SK-N-SH (cell line): Measurements from ENCODE around the gene NFAT5. TPM values are rescaled to one million over a fixed set of nuclear protein-coding genes. Genes with fewer than 3 reads are reported as not detected.

Experiments used
- CTCF ChIA-PET: fragments of 300-600, 350-600 bp; formaldehyde crosslinking; extraction: SDS; loops from one replicate; lab custom pipeline; 2021; lab: Yijun Ruan, JAX
- POLR2A ChIA-PET: fragments of 350-600 bp; sonication (Branson Sonifier 250); formaldehyde crosslinking; extraction: SDS; loops from one replicate; lab custom pipeline; 2020; ENCODE audit warnings: antibody characterized with exemption, inconsistent platforms; lab: Yijun Ruan, JAX
- DNase-seq: peaks from one replicate; pipeline ENCODE4 v3.0.0; 2012
- H2AFZ ChIP-seq: fragments of 200-600 bp; sonication (generic); 2 replicates; pipeline ENCODE4 v1.8.1; 2016; ENCODE audit warnings: antibody characterized with exemption, mild to moderate bottlenecking, low read depth
- H3F3A ChIP-seq: fragments of 200-600 bp; sonication (generic); replicated peaks from 2 replicates; pipeline ENCODE3; 2016; ENCODE audit warnings: antibody characterized with exemption, mild to moderate bottlenecking; ENCODE audit not compliant: insufficient read depth
- H3K27ac ChIP-seq, 2 experiments: fragments of 200-500 bp in 1 of 2; fragments of 200-600 bp in 1 of 2; sonication (Bioruptor generic) in 1 of 2; sonication (generic), shearing (Covaris generic) in 1 of 2; 2 replicates each; pipeline versions ENCODE4 v1.5.1 to v1.6.1; 2014 to 2016; ENCODE audit warnings: low read depth in 2 of 2, inconsistent platforms in 1 of 2, low read length in 1 of 2, mild to moderate bottlenecking in 1 of 2, mixed read lengths in 1 of 2
- H3K27me3 ChIP-seq: fragments of 200-600 bp; sonication (generic), shearing (Covaris generic); 2 replicates; pipeline ENCODE4 v1.6.1; 2016; ENCODE audit warnings: mixed run types; ENCODE audit not compliant: insufficient read depth
- H3K36me3 ChIP-seq, 2 experiments: fragments of 200-500 bp in 1 of 2; fragments of 200-600 bp in 1 of 2; sonication (Bioruptor generic) in 1 of 2; sonication (generic) in 1 of 2; replicated peaks in 1 of 2; 2 replicates each; pipeline versions ENCODE3 to v1.5.1; 2014 to 2016; ENCODE audit warnings: low read length in 1 of 2, mild to moderate bottlenecking in 1 of 2; ENCODE audit not compliant: insufficient read depth in 2 of 2, control insufficient read depth in 1 of 2
- H3K4me1 ChIP-seq, 2 experiments: fragments of 200-500 bp in 1 of 2; fragments of 200-600 bp in 1 of 2; sonication (Bioruptor generic) in 1 of 2; sonication (generic), shearing (Covaris generic) in 1 of 2; 2 replicates each; pipeline versions ENCODE4 v1.5.1 to v1.6.1; 2014 to 2016; ENCODE audit warnings: low read depth in 1 of 2, low read length in 1 of 2, mixed run types in 1 of 2; ENCODE audit not compliant: insufficient read depth in 2 of 2, control insufficient read depth in 1 of 2
- H3K4me2 ChIP-seq: fragments of 200-600 bp; sonication (generic), shearing (Covaris generic); 2 replicates; pipeline ENCODE4 v1.6.1; 2017; ENCODE audit warnings: mixed run types
- H3K4me3 ChIP-seq, 2 experiments: fragments of 200-500 bp in 1 of 2; fragments of 200-600 bp in 1 of 2; sonication (Bioruptor generic) in 1 of 2; sonication (generic), shearing (Covaris generic) in 1 of 2; 2 replicates each; pipeline versions ENCODE4 v1.5.1 to v1.8.1; 2014 to 2016; ENCODE audit warnings: low read depth in 2 of 2, inconsistent platforms in 1 of 2, low read length in 1 of 2, mild to moderate bottlenecking in 1 of 2, mixed read lengths in 1 of 2, moderate library complexity in 1 of 2
- H3K79me2 ChIP-seq: fragments of 200-600 bp; sonication (generic); 2 replicates; pipeline ENCODE4 v1.8.1; 2017; ENCODE audit warnings: mild to moderate bottlenecking; ENCODE audit not compliant: insufficient read depth
- H3K9ac ChIP-seq: fragments of 200-600 bp; sonication (generic); 2 replicates; pipeline ENCODE4 v1.6.1; 2017; ENCODE audit warnings: mixed run types
- H3K9me2 ChIP-seq: fragments of 200-600 bp; sonication (generic); 2 replicates; pipeline ENCODE4 v1.6.1; 2017; ENCODE audit warnings: mixed run types
- H3K9me3 ChIP-seq: fragments of 200-600 bp; sonication (generic); 2 replicates; pipeline ENCODE4 v1.6.1; 2017; ENCODE audit warnings: mixed run types, mild to moderate bottlenecking, moderate library complexity
- H4K20me1 ChIP-seq: fragments of 200-600 bp; sonication (generic); 2 replicates; pipeline ENCODE4 v1.6.1; 2017; ENCODE audit warnings: mild to moderate bottlenecking, mixed run types; ENCODE audit not compliant: insufficient read depth
- ELF1 ChIP-seq: IDR thresholded peaks from 2 replicates; pipeline ENCODE4 v1.4.0; 2012
- EP300 ChIP-seq, 2 experiments: IDR thresholded peaks; 2 replicates each; pipeline versions ENCODE4 v1.4.0 to v1.6.1; 2012; ENCODE audit warnings: borderline replicate concordance in 1 of 2, low read depth in 1 of 2, low read length in 1 of 2
- FOSL2 ChIP-seq: IDR thresholded peaks from 2 replicates; pipeline ENCODE4 v1.4.0; 2012; ENCODE audit warnings: low read depth, mild to moderate bottlenecking, moderate library complexity, borderline replicate concordance
- GABPA ChIP-seq: IDR thresholded peaks from 2 replicates; pipeline ENCODE4 v1.4.0; 2012; ENCODE audit warnings: low read depth, mild to moderate bottlenecking
- GATA2 ChIP-seq: sonication (generic); formaldehyde crosslinking; IDR thresholded peaks from 2 replicates; pipeline ENCODE4 v1.5.0; 2020; ENCODE audit warnings: mild to moderate bottlenecking, missing genetic modification reagents
- NRF1 ChIP-seq: IDR thresholded peaks from 2 replicates; pipeline ENCODE4 v1.6.1; 2012; ENCODE audit warnings: low read depth, mild to moderate bottlenecking, low read length
- PBX3 ChIP-seq: IDR thresholded peaks from 2 replicates; pipeline ENCODE4; 2012
- RAD21 ChIP-seq: IDR thresholded peaks from 2 replicates; pipeline ENCODE4 v1.6.1; 2012; ENCODE audit warnings: mild to moderate bottlenecking, low read length
- RCOR1 ChIP-seq: fragments of 150-350 bp; IDR thresholded peaks from 2 replicates; pipeline ENCODE4 v1.6.1; 2017; ENCODE audit warnings: antibody characterized with exemption, low read length
- REST ChIP-seq: IDR thresholded peaks from 2 replicates; pipeline ENCODE4 v1.6.1; 2012; ENCODE audit warnings: mild to moderate bottlenecking, low read depth, low read length, moderate library complexity
- RXRA ChIP-seq: IDR thresholded peaks from 2 replicates; pipeline ENCODE4 v1.4.0; 2012; ENCODE audit warnings: low read depth, mild to moderate bottlenecking, borderline replicate concordance
- SIN3A ChIP-seq: IDR thresholded peaks from 2 replicates; pipeline ENCODE4 v1.6.1; 2012; ENCODE audit warnings: low read depth, mild to moderate bottlenecking, low read length, moderate library complexity, borderline replicate concordance
- SMC3 ChIP-seq: IDR thresholded peaks from 2 replicates; pipeline ENCODE4 v1.6.1; 2012; ENCODE audit warnings: low read depth, low read length, improper control_type of control experiment
- TAF1 ChIP-seq: IDR thresholded peaks from 2 replicates; pipeline ENCODE4 v1.6.1; 2012; ENCODE audit warnings: low read depth, mild to moderate bottlenecking, low read length, moderate library complexity, borderline replicate concordance
- TCF12 ChIP-seq: IDR thresholded peaks from 2 replicates; pipeline ENCODE4 v1.4.0; 2012
- TEAD4 ChIP-seq: IDR thresholded peaks from 2 replicates; pipeline ENCODE4 v1.4.0; 2012; ENCODE audit warnings: mild to moderate bottlenecking, borderline replicate concordance; ENCODE audit not compliant: insufficient read depth
- USF1 ChIP-seq: IDR thresholded peaks from 2 replicates; pipeline ENCODE4 v1.4.0; 2012; ENCODE audit warnings: low read depth, borderline replicate concordance
- YY1 ChIP-seq: IDR thresholded peaks from 2 replicates; pipeline ENCODE4 v1.4.0; 2012; ENCODE audit warnings: low read depth, mild to moderate bottlenecking
- WGBS: methylation state at CpG from one replicate; pipeline ENCODE4 v1.1.6; 2017; ENCODE audit warnings: low lambda C conversion rate; 5-methylcytosine and 5-hydroxymethylcytosine counted together
- polyA plus RNA-seq, 3 experiments: library from polyadenylated mRNA; depleted of rRNA; stranded (reverse); fragments of >200 nt; gene quantifications; 2 replicates each; pipeline ENCODE4 v1.2.3, GENCODE V29; 2012
- TF ChIP-seq, protein P1 (sequence below): fragments of 200-600 bp; sonication (generic); IDR thresholded peaks from 2 replicates; pipeline ENCODE4 v1.6.1; 2017; ENCODE audit warnings: antibody characterized with exemption, mild to moderate bottlenecking, moderate library complexity
- TF ChIP-seq, protein P2 (sequence below): fragments of 150-350 bp; IDR thresholded peaks from 2 replicates; pipeline ENCODE4 v1.6.1; 2017; ENCODE audit warnings: antibody characterized with exemption, low read length, low read depth, borderline replicate concordance

NFAT5 gene
- polyA plus RNA-seq, 1 of the 3 experiments (the other 2 are of a cell fraction): 7.2 TPM

DNA sequence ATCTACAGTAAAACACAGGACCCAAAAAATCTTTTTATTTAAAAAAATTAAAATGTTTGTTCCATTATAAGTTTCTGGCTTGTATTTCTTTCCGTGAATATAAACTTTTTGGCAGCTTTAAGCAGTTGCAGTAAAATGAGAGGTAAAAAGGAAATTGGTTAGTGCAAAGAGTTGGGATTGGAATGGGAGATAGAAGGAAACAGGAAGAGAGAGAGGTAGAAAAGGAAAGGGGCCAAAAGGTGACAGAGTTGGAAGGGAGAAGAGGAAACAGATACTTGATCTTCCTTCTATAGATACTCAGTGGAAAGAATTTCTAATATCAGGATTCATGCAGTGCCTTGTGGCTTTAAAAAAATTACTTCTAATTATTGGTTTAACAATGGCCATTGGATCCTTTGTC lies 97.1 kb downstream of the NFAT5 start:
- no peak overlapping the region for H2AFZ ChIP-seq
- CTCF ChIA-PET: interaction anchor here (1.5 kb wide), 1 partner anchor 10 kb away, joined by 4 read pairs; no protein-coding TSS in a partner anchor
- no peaks in the 10 kb centered on the region for H3K9me2 ChIP-seq
- no peak overlapping the region for H3K4me3 ChIP-seq
- no peak for DNase-seq
- no peak overlapping the region for H3K27ac ChIP-seq
- H3F3A ChIP-seq: peaks cover 15% of the 10 kb centered on the region
- H3K27me3 ChIP-seq: no peaks in the 10 kb centered on the region
- no peak overlapping the region for H3K9ac ChIP-seq
- H3K79me2 ChIP-seq: peaks cover 5% of the 10 kb centered on the region; the same call in 1 of the 2 replicates
- WGBS: 96% methylated on average over 1 of the region's 1 CpG
- TF ChIP-seq PBX3 (no peak), REST (no peak), GABPA (no peak), RCOR1 (no peak), EP300 (IDR thresholded peaks at IDR 0.05; ENCODE audit: borderline replicate concordance in 1 of 2, low read depth in 1 of 2, low read length in 1 of 2) (no peak), TAF1 (no peak), RXRA (no peak), GATA2 (CRISPR knock-in tag) (no peak), FOSL2 (no peak), YY1 (no peak), SMC3 (no peak), TCF12 (no peak), USF1 (no peak), ELF1 (no peak), SIN3A (no peak), TEAD4 (no peak), NRF1 (no peak), RAD21 (no peak)
- TF ChIP-seq, protein P1, sequence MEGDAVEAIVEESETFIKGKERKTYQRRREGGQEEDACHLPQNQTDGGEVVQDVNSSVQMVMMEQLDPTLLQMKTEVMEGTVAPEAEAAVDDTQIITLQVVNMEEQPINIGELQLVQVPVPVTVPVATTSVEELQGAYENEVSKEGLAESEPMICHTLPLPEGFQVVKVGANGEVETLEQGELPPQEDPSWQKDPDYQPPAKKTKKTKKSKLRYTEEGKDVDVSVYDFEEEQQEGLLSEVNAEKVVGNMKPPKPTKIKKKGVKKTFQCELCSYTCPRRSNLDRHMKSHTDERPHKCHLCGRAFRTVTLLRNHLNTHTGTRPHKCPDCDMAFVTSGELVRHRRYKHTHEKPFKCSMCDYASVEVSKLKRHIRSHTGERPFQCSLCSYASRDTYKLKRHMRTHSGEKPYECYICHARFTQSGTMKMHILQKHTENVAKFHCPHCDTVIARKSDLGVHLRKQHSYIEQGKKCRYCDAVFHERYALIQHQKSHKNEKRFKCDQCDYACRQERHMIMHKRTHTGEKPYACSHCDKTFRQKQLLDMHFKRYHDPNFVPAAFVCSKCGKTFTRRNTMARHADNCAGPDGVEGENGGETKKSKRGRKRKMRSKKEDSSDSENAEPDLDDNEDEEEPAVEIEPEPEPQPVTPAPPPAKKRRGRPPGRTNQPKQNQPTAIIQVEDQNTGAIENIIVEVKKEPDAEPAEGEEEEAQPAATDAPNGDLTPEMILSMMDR: no peak
- TF ChIP-seq, protein P2, sequence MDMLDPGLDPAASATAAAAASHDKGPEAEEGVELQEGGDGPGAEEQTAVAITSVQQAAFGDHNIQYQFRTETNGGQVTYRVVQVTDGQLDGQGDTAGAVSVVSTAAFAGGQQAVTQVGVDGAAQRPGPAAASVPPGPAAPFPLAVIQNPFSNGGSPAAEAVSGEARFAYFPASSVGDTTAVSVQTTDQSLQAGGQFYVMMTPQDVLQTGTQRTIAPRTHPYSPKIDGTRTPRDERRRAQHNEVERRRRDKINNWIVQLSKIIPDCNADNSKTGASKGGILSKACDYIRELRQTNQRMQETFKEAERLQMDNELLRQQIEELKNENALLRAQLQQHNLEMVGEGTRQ: no peak
- TF ChIP-seq, all 33 proteins: peak for 0
- H4K20me1 ChIP-seq: no peaks in the 10 kb centered on the region
- no peaks in the 10 kb centered on the region for H3K4me1 ChIP-seq
- H3K36me3 ChIP-seq: peaks cover 13 to 65% of the 10 kb centered on the region in 2 experiments
- H3K4me2 ChIP-seq: no peak overlapping the region
- H3K9me3 ChIP-seq: no peaks in the 10 kb centered on the region
- POLR2A ChIA-PET: no interaction called here
